Epithelial cell of proximal tubule (primary cell): ENCODE measurements around the gene RNF227. TPM values are rescaled to one million over a fixed set of nuclear protein-coding genes. Genes with fewer than 3 reads are reported as not detected.

Experiments used
- DNase-seq: peaks from one replicate; pipeline ENCODE4 v3.0.0-alpha.2; 2011; ENCODE audit warnings: low read depth
- H3K4me3 ChIP-seq: 2 replicates; pipeline ENCODE4 v1.5.1; 2011; ENCODE audit warnings: low read depth, mild to moderate bottlenecking, low read length
- CTCF ChIP-seq: conservative IDR thresholded peaks from 2 replicates; pipeline ENCODE4 v1.5.1; 2012; ENCODE audit warnings: low read depth, mild to moderate bottlenecking, low read length
- total RNA-seq: library from RNA; depleted of rRNA; stranded (reverse); fragments of >200 nt; gene quantifications from 2 replicates; pipeline ENCODE4 v1.2.3, GENCODE V29; 2015

Gene RNF227
- total RNA-seq, 1 donor from 2014 or later = 0.35 TPM

- TF ChIP-seq CTCF = no peak
- no peak for DNase-seq
- H3K4me3 ChIP-seq = peak overlapping the region; percentile 72
Observed at GRCh38 chr17:7930841-7931631, 14.9 kb upstream of the RNF227 start.

- H3K4me3 ChIP-seq = no peak within 1 kb of the TSS
- no peak for DNase-seq
- no peak for TF ChIP-seq CTCF
Observed at GRCh38 chr17:7929158-7930023, 13.3 kb upstream of the RNF227 start, which contains the start of gene KCNAB3. KCNAB3 (minus strand) TSS chr17:7929856; CDS start chr17:7929435, 421 bp downstream.

GRCh38 chr17:7927596-7927995 lies 11.5 kb upstream of the RNF227 start:
- no peak for TF ChIP-seq CTCF
- no peak overlapping the region for H3K4me3 ChIP-seq
- DNase-seq = no peak

- no peak for TF ChIP-seq CTCF
- peak overlapping the region; percentile 48 for H3K4me3 ChIP-seq
- DNase-seq = no peak
Observed at GRCh38 chr17:7922845-7923628, 6.9 kb upstream of the RNF227 start.

GRCh38 chr17:7922269-7922844 lies 6.3 kb upstream of the RNF227 start:
- no peak for DNase-seq
- peak overlapping the region; percentile 48 for H3K4me3 ChIP-seq
- TF ChIP-seq CTCF = no peak

- no peak for DNase-seq
Observed at GRCh38 chr17:7916808-7917207, 719 bp upstream of the RNF227 start.

More at GRCh38 chr17:7916808-7917207, 719 bp upstream of the RNF227 start:
- no peak overlapping the region for H3K4me3 ChIP-seq
- TF ChIP-seq CTCF = no peak
